Mesodermal cell (in vitro differentiated cells): Measurements from ENCODE around the gene PRR12.

ENCODE experiments used
- H3K27ac ChIP-seq: 2 replicates; pipeline ENCODE4 v1.7.0; 2013; ENCODE audit warnings: mild to moderate bottlenecking, low read depth, low read length, moderate library complexity; ENCODE audit not compliant: severe bottlenecking
- H3K36me3 ChIP-seq: 2 replicates; pipeline ENCODE4 v1.7.1; 2013; ENCODE audit warnings: mild to moderate bottlenecking, low read length, moderate library complexity; ENCODE audit not compliant: control insufficient read depth, insufficient read depth
- H3K4me1 ChIP-seq: one replicate; pipeline ENCODE4 v1.7.1; 2013; ENCODE audit warnings: mild to moderate bottlenecking, low read length; ENCODE audit not compliant: insufficient read depth, control insufficient read depth, poor library complexity, severe bottlenecking
- H3K4me3 ChIP-seq: 2 replicates; pipeline ENCODE4 v1.7.0; 2013; ENCODE audit warnings: low read length, control low read depth, mild to moderate bottlenecking; ENCODE audit not compliant: insufficient read depth, poor library complexity, severe bottlenecking; ENCODE audit errors: extremely low read depth
- H3K9me3 ChIP-seq: 2 replicates; pipeline ENCODE4 v1.7.1; 2013; ENCODE audit warnings: mild to moderate bottlenecking, low read length, moderate library complexity; ENCODE audit not compliant: control insufficient read depth
- WGBS, 2 experiments: methylation state at CpG; one replicate each; pipeline ENCODE4 v1.1.5; 2013; ENCODE audit warnings: missing lambda C conversion rate in 2 of 2; ENCODE audit not compliant: insufficient coverage in 2 of 2; 5-methylcytosine and 5-hydroxymethylcytosine counted together

PRR12 gene

DNA sequence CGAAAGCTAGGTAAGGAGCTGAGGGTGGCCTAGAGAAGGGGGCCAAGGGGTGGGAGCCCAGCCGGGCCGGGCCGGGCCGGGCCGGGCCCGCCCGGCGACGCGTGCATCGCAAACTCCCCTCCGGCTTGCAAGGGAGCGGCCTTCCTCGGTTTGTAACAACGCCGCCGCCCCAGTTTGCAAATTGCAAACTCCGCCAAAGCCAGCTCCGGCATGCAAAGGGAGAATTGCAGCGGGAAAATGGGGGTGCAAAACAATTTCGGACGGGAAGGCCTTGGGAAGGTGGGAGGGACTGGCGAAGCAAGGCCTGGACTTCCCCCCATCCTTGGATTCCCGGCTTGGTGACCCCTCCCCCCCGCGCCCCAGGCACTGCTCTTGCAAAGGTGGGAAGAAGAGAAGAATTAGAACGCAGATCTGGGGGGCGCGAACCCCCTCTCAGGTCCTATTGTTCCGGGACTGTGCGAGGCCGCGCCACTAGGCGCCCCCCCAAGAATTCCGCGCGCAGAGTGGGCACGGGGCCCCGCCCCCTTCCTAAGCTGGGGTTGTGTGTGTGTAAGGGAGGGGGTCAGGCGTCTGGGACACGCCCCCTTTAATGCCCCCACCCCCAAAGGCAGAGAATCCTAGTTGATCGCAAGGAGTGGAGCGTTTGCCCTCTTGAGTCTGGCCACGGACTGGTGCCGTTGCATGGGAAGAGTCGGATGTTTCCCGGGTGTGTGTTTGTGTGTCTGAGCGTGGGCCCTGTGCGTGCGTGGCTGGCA lies 926 bp downstream of the PRR12 start:
- peaks cover 5% of the 10 kb centered on the region for H3K4me1 ChIP-seq
- H3K9me3 ChIP-seq, result no peaks in the 10 kb centered on the region
- H3K27ac ChIP-seq, result peak overlapping the region; percentile 76
- H3K4me3 ChIP-seq, result peak overlapping the region; percentile 93
- 1% methylated on average over 32 to 33 of the region's 51 CpGs for WGBS, 2 experiments
- H3K36me3 ChIP-seq, result peaks cover 31% of the 10 kb centered on the region

DNA sequence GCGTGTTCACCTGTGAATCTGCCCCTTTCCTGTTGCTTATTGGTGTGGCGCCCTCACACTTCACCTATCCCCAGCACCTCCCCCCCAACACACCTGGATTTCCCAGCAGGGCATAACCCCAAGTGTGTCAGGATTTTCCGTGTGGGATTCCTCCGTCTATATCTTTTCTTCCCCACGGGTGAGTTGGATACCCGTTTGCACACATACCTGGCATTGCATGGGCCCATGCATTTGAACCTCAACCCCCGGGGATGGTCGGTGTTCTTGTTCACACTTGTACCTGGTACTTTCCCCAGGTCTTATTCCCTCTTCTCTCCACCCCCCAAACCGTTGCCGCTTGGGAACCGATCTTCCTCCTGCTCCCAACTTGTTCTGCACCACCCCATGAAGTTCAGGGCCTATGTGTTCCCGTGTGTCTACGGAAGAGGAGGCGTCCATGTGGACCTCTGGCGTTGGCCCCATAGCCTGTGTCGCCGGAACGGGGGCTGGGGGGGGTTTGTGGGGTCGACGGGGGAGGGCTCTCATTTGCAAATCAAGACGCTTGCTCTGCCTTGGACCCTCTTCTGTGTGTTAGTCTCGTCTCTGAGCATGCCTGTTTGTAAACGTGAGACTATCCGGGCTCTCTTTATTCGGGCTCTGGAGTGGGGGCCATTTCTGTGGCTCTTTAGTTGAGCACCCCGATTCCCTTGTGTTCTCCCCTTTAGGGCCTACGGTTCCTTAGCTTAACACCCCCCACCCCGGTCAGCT lies 1.7 kb downstream of the PRR12 start:
- H3K36me3 ChIP-seq, result peaks cover 39% of the 10 kb centered on the region
- peak overlapping the region; percentile 72 for H3K27ac ChIP-seq
- WGBS, 2 experiments, result 1 to 3% methylated on average over 17 to 26 of the region's 28 CpGs
- peaks cover 5% of the 10 kb centered on the region for H3K4me1 ChIP-seq
- H3K4me3 ChIP-seq, result peak overlapping the region; percentile 93
- H3K9me3 ChIP-seq, result no peaks in the 10 kb centered on the region

DNA sequence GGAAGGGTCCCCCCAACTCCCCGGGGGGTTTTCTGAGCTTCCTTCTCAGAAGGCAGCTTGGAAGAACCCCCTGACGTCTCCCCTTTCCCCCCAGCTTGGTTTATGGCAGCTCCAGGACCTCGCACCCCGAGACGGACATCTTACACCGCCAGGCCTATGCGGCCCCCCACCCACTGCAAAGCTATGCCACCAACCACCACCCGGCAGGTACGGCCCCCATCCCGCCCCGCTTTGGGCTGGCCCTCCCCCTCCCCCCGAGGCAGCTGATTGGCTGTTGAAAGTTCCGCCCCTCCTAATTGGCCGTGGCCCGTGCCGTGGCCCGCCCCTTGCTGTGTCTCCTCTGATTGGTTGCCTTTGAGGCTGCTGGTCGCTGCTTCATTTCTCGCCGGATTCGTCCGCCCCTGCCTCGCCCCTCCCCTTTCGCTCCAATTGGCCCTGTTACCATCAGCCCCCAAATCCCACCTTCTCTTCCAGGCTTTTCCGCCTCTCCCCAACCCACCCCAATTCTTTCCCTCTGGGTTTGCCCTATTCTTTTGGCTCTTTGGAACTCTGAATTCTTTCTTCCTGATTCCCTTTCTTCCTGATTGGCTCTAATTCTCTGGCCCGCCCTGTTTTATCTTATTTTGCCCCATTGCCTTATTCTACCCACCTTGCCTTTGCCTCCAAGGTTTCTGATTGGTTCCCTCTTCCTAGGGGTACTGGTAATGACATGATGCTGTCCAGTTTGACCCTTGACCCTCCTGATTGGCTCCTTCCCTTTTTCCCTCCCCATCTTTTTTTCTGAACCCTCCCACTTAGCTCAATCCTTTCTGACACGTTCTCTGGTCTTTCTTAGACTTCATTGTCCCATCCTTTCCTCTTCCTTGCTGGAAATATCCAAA lies 2.5 kb downstream of the PRR12 start:
- H3K4me3 ChIP-seq, result peak overlapping the region; percentile 93
- WGBS, 2 experiments, result 11 to 14% methylated on average over 16 to 21 of the region's 27 CpGs
- H3K27ac ChIP-seq, result peak overlapping the region; percentile 72
- H3K9me3 ChIP-seq, result no peaks in the 10 kb centered on the region
- peaks cover 47% of the 10 kb centered on the region for H3K36me3 ChIP-seq
- peaks cover 5% of the 10 kb centered on the region for H3K4me1 ChIP-seq

GRCh38 chr19:49594157-49594992 lies 3.4 kb downstream of the PRR12 start:
- 96% methylated on average over 28 to 35 of the region's 35 CpGs for WGBS, 2 experiments
- Histone ChIP-seq H3K4me1 (peaks cover 5% of the 10 kb centered on the region), H3K36me3 (peaks cover 56% of the 10 kb centered on the region), H3K4me3 (no peak overlapping the region), H3K9me3 (no peaks in the 10 kb centered on the region), H3K27ac (no peak overlapping the region)

DNA sequence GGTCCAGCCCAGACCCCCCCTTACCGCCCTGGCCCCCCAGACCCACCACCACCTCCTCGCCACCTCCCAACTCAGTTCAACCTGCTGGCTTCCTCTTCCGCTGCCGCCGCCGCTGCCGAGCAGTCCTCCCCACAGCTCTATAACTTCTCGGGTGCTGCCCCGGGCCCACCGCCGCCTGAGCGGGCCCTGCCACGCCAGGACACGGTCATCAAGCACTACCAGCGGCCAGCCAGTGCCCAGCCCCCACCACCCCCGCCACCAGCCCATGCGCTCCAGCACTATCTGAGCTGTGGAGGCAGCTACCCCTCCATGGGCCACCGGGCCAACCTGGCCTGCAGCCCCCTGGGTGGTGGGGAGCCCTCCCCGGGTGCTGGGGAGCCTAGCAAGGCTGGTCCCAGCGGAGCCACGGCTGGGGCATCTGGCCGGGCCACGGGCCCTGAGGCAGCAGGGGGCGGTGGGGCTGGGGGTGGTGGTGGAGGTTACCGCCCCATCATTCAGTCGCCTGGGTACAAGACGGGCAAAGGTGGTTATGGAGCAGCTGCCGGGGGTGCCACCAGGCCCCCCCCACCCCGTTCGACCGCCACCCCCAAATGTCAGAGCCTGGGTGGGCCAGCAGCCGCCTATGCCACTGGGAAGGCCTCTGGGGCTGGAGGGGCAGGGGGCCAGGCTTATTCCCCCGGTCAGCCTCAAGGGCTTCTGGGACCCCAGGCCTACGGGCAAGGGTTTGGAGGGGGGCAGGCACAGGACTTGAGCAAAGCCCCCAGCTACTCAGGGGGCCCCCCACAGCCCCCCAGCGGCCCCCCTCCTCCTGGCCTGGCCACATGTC lies 4.2 kb downstream of the PRR12 start:
- Histone ChIP-seq H3K9me3 (no peaks in the 10 kb centered on the region), H3K27ac (no peak overlapping the region), H3K4me3 (no peak overlapping the region), H3K36me3 (peaks cover 64% of the 10 kb centered on the region), H3K4me1 (peaks cover 5% of the 10 kb centered on the region)
- 92 to 95% methylated on average over 21 to 25 of the region's 35 CpGs for WGBS, 2 experiments

DNA sequence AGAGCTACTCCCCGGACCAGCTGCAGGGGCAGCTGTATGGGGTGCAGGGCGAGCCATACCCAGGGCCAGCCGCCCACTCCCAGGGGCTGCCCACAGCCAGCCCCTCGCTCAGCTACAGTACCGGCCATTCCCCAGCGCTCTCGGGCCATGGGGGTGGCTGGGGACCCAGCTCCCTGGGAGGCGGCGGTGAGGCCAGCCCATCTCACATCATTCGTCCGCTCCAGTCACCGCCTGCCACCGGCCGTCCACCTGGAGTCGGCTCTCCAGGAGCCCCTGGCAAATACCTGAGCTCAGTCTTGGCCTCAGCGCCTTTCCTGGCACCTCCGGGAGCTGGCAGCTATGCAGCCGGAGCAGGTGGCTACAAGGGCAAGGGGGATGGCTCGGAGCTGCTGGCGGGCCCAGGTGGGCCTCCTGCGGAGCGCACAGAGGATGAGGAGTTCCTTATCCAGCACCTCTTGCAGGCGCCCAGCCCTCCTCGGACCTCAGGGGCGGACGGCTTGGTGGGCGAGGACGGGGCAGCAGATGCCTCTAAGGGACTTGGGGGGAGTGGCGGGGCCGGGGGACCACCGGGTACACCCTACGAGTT lies 4.9 kb downstream of the PRR12 start:
- 89 to 94% methylated on average over 22 to 32 of the region's 32 CpGs for WGBS, 2 experiments
- no peaks in the 10 kb centered on the region for H3K9me3 ChIP-seq
- H3K36me3 ChIP-seq, result peaks cover 68% of the 10 kb centered on the region
- H3K27ac ChIP-seq, result no peak overlapping the region
- H3K4me1 ChIP-seq, result peaks cover 5% of the 10 kb centered on the region
- no peak overlapping the region for H3K4me3 ChIP-seq

- H3K4me1 ChIP-seq, result peaks cover 5% of the 10 kb centered on the region
- WGBS, 2 experiments, result 93 to 97% methylated on average over 10 to 13 of the region's 15 CpGs
- H3K27ac ChIP-seq, result no peak overlapping the region
- H3K36me3 ChIP-seq, result peaks cover 73% of the 10 kb centered on the region
- no peaks in the 10 kb centered on the region for H3K9me3 ChIP-seq
- no peak overlapping the region for H3K4me3 ChIP-seq
Observed at GRCh38 chr19:49596407-49596806, 5.4 kb downstream of the PRR12 start.

- Histone ChIP-seq H3K27ac (no peak overlapping the region), H3K4me3 (no peak overlapping the region), H3K36me3 (peaks cover 79% of the 10 kb centered on the region), H3K9me3 (no peaks in the 10 kb centered on the region), H3K4me1 (peaks cover 5% of the 10 kb centered on the region)
- WGBS, 2 experiments, result 97% methylated on average over 51 to 57 of the region's 65 CpGs
Observed at GRCh38 chr19:49596954-49597702, 6.1 kb downstream of the PRR12 start.

DNA sequence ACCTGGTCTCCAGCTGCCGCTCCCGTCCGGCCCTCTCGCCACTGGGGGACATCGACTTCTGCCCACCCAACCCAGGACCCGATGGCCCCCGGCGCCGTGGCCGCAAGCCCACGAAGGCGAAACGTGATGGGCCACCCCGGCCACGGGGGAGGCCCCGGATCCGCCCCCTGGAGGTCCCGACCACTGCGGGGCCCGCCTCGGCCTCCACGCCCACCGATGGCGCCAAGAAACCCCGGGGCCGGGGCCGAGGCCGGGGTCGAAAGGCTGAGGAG lies 6.7 kb downstream of the PRR12 start:
- Histone ChIP-seq H3K27ac (no peak overlapping the region), H3K36me3 (peaks cover 84% of the 10 kb centered on the region), H3K9me3 (no peaks in the 10 kb centered on the region), H3K4me3 (no peak overlapping the region), H3K4me1 (peaks cover 5% of the 10 kb centered on the region)
- WGBS, 2 experiments, result 99% methylated on average over 23 to 24 of the region's 29 CpGs
